Measurements from ENCODE around the gene UMAD1.

The UMAD1 gene

GRCh38 chr7:7786595-7786994, 146.0 kb downstream of the UMAD1 start:
- Histone ChIP-seq H4K20me1 (ENCODE audit: insufficient read depth, low read length, poor library complexity, severe bottlenecking) (no peaks in the 10 kb centered on the region), H3F3A (ENCODE audit: low read depth) (no peaks in the 10 kb centered on the region), H3K4me1 (ENCODE audit: insufficient read depth, low read length, poor library complexity, severe bottlenecking) (peaks cover 28% of the 10 kb centered on the region), H3K9ac (ENCODE audit: low read depth, low read length, poor library complexity, severe bottlenecking) (no peak overlapping the region), H3K36me3 (ENCODE audit: insufficient read depth, low read length) (no peaks in the 10 kb centered on the region), H3K4me2 (ENCODE audit: low read depth, low read length, poor library complexity, severe bottlenecking) (no peak overlapping the region), H3K9me3 (ENCODE audit: insufficient read depth, low read depth, low read length) (no peaks in the 10 kb centered on the region), H3K79me2 (ENCODE audit: insufficient read depth, low read length) (no peaks in the 10 kb centered on the region), H3K9me2 (replicated peaks; ENCODE audit: low read depth, low read length) (no peaks in the 10 kb centered on the region), H2AFZ (ENCODE audit: low read length) (no peak overlapping the region), H3K4me3 (ENCODE audit: low read length, poor library complexity, severe bottlenecking) (no peak overlapping the region), H3K27me3 (ENCODE audit: insufficient read depth, low read length, poor library complexity, severe bottlenecking) (no peaks in the 10 kb centered on the region)
- TF ChIP-seq EZH2phosphoT487 (IDR thresholded peaks at IDR 0.05; ENCODE audit: borderline replicate concordance) = no peak
- TF ChIP-seq, protein P1, sequence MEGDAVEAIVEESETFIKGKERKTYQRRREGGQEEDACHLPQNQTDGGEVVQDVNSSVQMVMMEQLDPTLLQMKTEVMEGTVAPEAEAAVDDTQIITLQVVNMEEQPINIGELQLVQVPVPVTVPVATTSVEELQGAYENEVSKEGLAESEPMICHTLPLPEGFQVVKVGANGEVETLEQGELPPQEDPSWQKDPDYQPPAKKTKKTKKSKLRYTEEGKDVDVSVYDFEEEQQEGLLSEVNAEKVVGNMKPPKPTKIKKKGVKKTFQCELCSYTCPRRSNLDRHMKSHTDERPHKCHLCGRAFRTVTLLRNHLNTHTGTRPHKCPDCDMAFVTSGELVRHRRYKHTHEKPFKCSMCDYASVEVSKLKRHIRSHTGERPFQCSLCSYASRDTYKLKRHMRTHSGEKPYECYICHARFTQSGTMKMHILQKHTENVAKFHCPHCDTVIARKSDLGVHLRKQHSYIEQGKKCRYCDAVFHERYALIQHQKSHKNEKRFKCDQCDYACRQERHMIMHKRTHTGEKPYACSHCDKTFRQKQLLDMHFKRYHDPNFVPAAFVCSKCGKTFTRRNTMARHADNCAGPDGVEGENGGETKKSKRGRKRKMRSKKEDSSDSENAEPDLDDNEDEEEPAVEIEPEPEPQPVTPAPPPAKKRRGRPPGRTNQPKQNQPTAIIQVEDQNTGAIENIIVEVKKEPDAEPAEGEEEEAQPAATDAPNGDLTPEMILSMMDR (conservative IDR thresholded peaks at IDR 0.05; ENCODE audit: low read length) = no peak

GRCh38 chr7:7789551-7789988, 149.0 kb downstream of the UMAD1 start:
- Histone ChIP-seq H2AFZ (ENCODE audit: low read length) (no peak overlapping the region), H3K4me2 (ENCODE audit: low read depth, low read length, poor library complexity, severe bottlenecking) (no peak overlapping the region), H3K9me2 (replicated peaks; ENCODE audit: low read depth, low read length) (no peaks in the 10 kb centered on the region)

DNA sequence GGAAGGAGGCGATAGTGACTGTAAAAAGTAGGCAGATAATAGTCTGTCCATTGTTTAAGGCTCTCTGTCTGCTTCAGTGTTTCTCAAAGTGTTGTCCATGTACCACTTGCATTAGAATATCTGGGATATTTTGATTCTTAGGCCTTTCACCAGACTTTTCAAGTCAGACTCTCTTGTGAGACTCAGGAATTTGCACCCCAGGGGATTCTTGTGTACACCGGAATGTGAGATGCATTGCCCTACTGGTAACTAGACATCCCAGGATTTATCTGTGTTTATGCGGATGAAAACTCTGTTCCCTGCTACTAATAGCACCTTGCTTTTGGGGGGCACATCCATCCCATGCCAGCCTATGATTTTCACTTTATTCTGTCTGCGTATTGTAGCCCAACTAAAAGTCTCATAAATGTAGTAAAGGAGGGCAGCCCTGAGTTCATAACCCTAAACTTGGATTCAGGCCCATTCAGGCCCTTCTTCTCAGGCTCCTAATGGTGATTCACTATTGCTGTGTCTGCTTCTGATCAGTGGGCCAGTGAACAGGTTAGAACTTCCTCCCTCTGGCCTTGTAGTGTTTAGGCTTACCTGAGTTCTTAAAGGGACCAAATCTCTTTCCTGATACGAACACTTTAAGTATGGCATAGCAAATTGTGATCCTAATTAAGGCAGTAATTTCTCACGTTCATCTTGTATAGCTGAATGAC, 149.6 kb downstream of the UMAD1 start:
- TF ChIP-seq, protein P1 (conservative IDR thresholded peaks at IDR 0.05; ENCODE audit: low read length) = no peak
- no peak for TF ChIP-seq EZH2phosphoT487 (IDR thresholded peaks at IDR 0.05; ENCODE audit: borderline replicate concordance)
- H3K9ac ChIP-seq (ENCODE audit: low read depth, low read length, poor library complexity, severe bottlenecking) = no peak overlapping the region
- H3F3A ChIP-seq (ENCODE audit: low read depth) = no peaks in the 10 kb centered on the region
- H3K9me3 ChIP-seq (ENCODE audit: insufficient read depth, low read depth, low read length) = no peaks in the 10 kb centered on the region
- no peak overlapping the region for H3K4me3 ChIP-seq (ENCODE audit: low read length, poor library complexity, severe bottlenecking)
- H3K27me3 ChIP-seq (ENCODE audit: insufficient read depth, low read length, poor library complexity, severe bottlenecking) = no peaks in the 10 kb centered on the region
- H3K4me1 ChIP-seq (ENCODE audit: insufficient read depth, low read length, poor library complexity, severe bottlenecking) = peaks cover 25% of the 10 kb centered on the region
- 0 out of 2 replicates have a peak, but pooled peaks cover 3% of the 10 kb centered on the region for H3K36me3 ChIP-seq (ENCODE audit: insufficient read depth, low read length)
- no peaks in the 10 kb centered on the region for H3K9me2 ChIP-seq (replicated peaks; ENCODE audit: low read depth, low read length)
- no peak overlapping the region for H3K4me2 ChIP-seq (ENCODE audit: low read depth, low read length, poor library complexity, severe bottlenecking)
- H2AFZ ChIP-seq (ENCODE audit: low read length) = no peak overlapping the region
- H3K79me2 ChIP-seq (ENCODE audit: insufficient read depth, low read length) = no peaks in the 10 kb centered on the region
- H4K20me1 ChIP-seq (ENCODE audit: insufficient read depth, low read length, poor library complexity, severe bottlenecking) = no peaks in the 10 kb centered on the region

More at GRCh38 chr7:7789551-7789988, 149.0 kb downstream of the UMAD1 start:
- no peaks in the 10 kb centered on the region for H3K79me2 ChIP-seq (ENCODE audit: insufficient read depth, low read length)
- 0 out of 2 replicates have a peak, but pooled peaks cover 3% of the 10 kb centered on the region for H3K36me3 ChIP-seq (ENCODE audit: insufficient read depth, low read length)
- no peak overlapping the region for H3K9ac ChIP-seq (ENCODE audit: low read depth, low read length, poor library complexity, severe bottlenecking)
- TF ChIP-seq, protein P1 (conservative IDR thresholded peaks at IDR 0.05; ENCODE audit: low read length) = no peak
- no peak for TF ChIP-seq EZH2phosphoT487 (IDR thresholded peaks at IDR 0.05; ENCODE audit: borderline replicate concordance)
- no peak overlapping the region for H3K4me3 ChIP-seq (ENCODE audit: low read length, poor library complexity, severe bottlenecking)
- peaks cover 19% of the 10 kb centered on the region for H3K4me1 ChIP-seq (ENCODE audit: insufficient read depth, low read length, poor library complexity, severe bottlenecking)
- H3K9me3 ChIP-seq (ENCODE audit: insufficient read depth, low read depth, low read length) = no peaks in the 10 kb centered on the region
- no peaks in the 10 kb centered on the region for H3F3A ChIP-seq (ENCODE audit: low read depth)
- no peaks in the 10 kb centered on the region for H3K27me3 ChIP-seq (ENCODE audit: insufficient read depth, low read length, poor library complexity, severe bottlenecking)
- H4K20me1 ChIP-seq (ENCODE audit: insufficient read depth, low read length, poor library complexity, severe bottlenecking) = no peaks in the 10 kb centered on the region
